NT2/D1 (cell line): ENCODE data around the gene CIAO3.

Experiments used
- SUZ12 ChIP-seq: IDR thresholded peaks from 2 replicates; pipeline ENCODE4 v1.6.1; 2011; ENCODE audit not compliant: insufficient read length, insufficient read depth; ENCODE audit errors: extremely low read depth
- YY1 ChIP-seq: IDR thresholded peaks from 2 replicates; pipeline ENCODE4 v1.6.1; 2011; ENCODE audit not compliant: insufficient read length, insufficient read depth
- ZNF274 ChIP-seq: IDR thresholded peaks from 2 replicates; pipeline ENCODE4 v1.6.1; 2011; ENCODE audit warnings: mild to moderate bottlenecking, low read depth, low read length

- TF ChIP-seq ZNF274 (no peak), SUZ12 (no peak), YY1 (no peak)
Measured at GRCh38 chr16:756428-756827, 15.6 kb upstream of the CIAO3 start.
